Activated CD4-positive, alpha-beta T cell treated with anti-CD3 and anti-CD28 coated beads for 4 hours (primary cell): ENCODE measurements around the gene GPRC5A.

Source experiments
- DNase-seq, 2 donors: peaks; one replicate each; pipeline ENCODE4 v3.0.0-alpha.2; 2020

Gene GPRC5A

DNA sequence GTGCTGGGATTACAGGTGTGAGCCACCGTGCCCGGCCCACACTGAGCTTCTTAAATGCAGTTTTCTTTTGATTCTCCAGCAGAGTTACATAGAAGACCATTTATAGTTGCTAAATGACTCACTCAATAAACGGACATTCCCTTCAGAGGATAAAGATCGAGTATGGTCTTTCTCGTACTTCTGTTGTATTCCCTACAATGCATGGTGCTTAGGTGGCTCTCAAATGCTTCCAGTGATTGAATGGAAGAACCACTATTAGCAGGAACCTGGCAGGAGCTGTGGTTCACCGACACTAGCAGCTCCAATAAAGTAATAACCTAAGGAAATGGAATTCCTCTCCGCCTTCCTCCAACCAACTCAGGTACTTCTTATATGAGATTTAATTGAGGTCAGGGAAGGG is 3.9 kb upstream of the GPRC5A start:
- DNase-seq = no peak

GRCh38 chr12:12889701-12890100 is 1.7 kb upstream of the GPRC5A start:
- DNase-seq = no peak

DNA sequence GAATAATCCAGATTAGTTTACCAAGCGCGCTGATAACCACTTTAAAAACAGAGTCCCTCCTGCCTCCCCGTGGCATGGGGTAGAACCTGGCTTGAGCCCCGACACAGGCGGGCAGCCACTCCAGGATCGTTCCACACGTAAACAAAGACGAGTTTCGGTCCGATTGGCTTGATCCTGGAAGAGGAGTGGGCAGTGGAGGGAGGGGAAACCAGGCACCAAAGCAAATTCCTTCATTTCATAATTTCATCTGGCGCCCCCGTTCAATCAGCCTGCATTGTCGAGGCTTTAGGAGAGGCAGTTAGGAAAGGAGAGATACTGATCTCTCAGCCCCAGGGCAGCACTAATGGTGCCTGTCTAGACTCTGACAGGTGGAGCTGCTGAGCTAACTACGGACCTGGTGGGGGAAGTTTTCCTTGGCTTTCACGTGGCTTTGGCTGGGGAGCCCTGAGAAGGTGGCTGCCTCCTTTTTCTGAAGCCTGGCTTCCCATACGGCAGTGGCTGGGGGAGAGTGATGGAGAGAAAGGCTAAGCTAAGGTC is 751 bp upstream of the GPRC5A start:
- DNase-seq = peak in 1 of 2 donors; percentile 25

DNA sequence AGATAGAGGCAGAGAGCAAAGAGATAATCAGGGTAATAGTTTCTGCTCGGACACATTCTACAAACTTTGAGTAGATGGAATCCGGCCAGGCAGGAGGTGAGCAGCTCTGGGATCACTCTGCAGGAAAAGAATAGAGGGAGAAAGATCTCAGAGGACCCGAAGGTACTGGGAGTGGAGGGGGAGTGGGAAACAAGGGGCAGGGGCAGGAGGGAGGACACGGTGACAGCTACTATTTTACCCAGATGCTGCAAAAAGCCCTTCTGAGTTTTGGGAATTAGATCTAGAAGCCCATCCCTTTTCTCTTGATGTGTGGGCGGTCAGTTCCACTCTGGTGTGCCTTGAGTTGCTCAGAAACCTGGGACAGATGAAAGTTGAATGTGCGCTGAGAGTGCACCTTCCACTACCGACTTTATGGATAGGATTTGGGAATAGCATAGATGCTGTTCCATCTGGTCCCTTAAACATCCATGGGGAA is 556 bp downstream of the GPRC5A start:
- DNase-seq = no peak

GRCh38 chr12:12892681-12893141 is 1.3 kb downstream of the GPRC5A start:
- no peak for DNase-seq

DNA sequence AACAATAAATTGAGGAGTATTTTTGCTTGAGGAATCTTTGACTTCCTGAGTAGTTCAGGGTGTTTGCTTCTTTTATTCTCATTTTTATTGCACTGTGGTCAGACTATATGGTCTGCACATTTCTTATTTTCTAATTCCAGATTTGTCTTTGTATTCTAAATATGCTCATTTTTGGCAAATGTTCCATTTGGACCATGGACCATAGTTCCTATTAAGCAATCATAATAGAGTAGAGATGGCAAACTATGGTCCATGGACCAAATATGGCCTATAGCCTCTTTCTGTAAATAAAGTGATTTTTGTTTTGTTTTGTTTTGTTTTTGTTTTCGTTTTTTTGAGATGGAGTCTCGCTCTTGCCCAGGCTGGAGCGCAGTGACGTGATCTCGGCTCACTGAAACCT is 2.1 kb downstream of the GPRC5A start:
- DNase-seq = no peak

GRCh38 chr12:12896260-12896659 is 4.9 kb downstream of the GPRC5A start:
- no peak for DNase-seq

GRCh38 chr12:12897302-12897701 is 5.9 kb downstream of the GPRC5A start:
- no peak for DNase-seq

GRCh38 chr12:12898136-12898717 is 6.9 kb downstream of the GPRC5A start:
- no peak for DNase-seq

GRCh38 chr12:12898911-12899511 is 7.6 kb downstream of the GPRC5A start:
- DNase-seq = no peak

GRCh38 chr12:12899530-12900380 is 8.4 kb downstream of the GPRC5A start:
- DNase-seq = no peak

- no peak for DNase-seq
These were observed 9.4 kb downstream of the GPRC5A start for GRCh38 chr12:12900786-12901157.

DNA sequence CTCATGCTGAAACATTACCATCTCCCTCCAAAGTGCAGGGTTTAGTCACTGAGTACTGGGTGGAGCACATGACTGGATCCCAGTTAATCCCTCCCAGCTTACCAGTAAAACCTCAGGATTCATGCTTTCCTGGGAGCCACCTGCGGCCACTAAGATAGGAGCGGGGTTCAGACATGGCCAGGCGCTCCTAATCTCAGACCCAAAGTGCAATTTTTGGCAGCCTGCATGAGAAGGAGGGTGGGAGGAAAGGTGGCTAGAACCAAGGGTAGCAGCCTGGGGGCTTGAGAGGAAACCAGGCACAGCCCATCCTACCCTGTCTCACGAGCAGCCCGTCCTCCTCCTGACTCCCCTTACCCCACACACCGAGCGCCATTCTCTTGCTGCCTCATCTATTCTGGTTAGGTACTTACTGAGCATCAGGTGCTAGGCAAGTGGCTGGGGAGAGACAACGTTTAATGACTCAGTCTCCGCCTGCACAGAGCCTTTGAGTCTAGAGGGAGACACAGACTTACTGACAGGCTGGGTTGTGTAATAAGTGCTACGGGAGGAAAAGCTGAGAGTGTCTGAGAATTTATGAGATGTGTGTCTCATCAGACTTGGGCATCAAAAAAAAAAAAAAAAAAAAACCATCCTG is 9.9 kb downstream of the GPRC5A start:
- no peak for DNase-seq

GRCh38 chr12:12902036-12902435 is 10.7 kb downstream of the GPRC5A start:
- no peak for DNase-seq

- DNase-seq = no peak
These were observed 12.6 kb downstream of the GPRC5A start for GRCh38 chr12:12903642-12904609.

DNA sequence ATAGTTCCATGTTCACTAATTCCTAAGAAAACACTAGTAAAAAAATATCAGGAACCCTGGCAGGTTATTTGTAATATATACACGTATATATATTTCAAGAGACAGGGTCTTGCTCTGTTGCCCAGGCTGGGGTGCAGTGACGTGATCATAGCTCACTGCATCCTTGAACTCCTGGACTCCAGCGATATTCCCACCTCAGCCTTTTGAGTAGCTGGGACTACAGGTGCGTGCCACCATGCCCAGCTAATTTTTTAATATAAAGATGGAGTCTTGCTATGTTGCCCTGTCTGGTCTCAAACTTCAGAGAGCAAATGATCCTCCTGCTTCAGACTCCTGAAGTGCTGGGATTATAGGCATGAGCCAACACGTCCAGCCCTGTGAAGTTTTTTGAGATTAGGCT is 16.2 kb downstream of the GPRC5A start:
- DNase-seq = no peak

DNA sequence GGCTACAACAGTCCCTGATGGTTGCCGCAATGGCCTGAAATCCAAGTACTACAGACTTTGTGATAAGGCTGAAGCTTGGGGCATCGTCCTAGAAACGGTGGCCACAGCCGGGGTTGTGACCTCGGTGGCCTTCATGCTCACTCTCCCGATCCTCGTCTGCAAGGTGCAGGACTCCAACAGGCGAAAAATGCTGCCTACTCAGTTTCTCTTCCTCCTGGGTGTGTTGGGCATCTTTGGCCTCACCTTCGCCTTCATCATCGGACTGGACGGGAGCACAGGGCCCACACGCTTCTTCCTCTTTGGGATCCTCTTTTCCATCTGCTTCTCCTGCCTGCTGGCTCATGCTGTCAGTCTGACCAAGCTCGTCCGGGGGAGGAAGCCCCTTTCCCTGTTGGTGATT is 16.9 kb downstream of the GPRC5A start:
- DNase-seq = no peak

DNA sequence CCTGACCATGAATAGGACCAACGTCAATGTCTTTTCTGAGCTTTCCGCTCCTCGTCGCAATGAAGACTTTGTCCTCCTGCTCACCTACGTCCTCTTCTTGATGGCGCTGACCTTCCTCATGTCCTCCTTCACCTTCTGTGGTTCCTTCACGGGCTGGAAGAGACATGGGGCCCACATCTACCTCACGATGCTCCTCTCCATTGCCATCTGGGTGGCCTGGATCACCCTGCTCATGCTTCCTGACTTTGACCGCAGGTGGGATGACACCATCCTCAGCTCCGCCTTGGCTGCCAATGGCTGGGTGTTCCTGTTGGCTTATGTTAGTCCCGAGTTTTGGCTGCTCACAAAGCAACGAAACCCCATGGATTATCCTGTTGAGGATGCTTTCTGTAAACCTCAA is 17.3 kb downstream of the GPRC5A start:
- DNase-seq = no peak

DNA sequence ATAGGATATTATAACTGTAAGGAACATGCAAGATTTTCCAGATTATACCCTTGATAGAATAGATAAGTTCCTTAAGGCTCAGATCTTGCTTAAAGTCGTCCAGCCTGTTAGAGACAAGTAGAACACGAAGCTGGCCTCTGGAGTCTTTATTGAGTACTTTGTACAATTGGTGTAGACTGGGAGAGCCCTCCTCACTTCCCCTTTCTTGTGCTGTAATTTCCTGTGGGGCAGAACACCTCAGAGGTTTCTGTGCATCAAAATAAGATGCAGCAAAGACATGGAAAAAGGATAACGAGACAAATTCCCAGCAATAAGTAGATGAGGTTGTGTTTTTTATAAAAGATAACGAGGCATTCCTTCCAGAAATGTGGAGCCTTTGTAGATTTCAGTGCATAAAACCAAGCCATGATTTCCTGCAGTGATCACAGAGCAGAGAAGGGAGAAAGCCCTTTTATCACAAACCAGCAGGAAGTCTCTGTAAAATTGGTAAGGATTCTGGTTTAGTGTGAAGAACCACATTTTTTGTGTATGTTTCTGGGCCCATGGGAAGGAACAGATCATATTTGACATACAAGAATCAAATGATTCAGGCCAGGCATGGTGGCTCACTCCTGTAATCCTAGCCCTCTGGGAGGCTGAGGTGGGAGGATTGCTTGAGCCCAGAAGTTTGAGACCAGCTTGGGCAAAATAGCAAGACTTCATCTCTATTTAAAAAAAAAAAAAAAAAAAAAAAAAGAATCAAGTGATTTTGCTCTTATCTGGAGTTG is 18.0 kb downstream of the GPRC5A start:
- no peak for DNase-seq

DNA sequence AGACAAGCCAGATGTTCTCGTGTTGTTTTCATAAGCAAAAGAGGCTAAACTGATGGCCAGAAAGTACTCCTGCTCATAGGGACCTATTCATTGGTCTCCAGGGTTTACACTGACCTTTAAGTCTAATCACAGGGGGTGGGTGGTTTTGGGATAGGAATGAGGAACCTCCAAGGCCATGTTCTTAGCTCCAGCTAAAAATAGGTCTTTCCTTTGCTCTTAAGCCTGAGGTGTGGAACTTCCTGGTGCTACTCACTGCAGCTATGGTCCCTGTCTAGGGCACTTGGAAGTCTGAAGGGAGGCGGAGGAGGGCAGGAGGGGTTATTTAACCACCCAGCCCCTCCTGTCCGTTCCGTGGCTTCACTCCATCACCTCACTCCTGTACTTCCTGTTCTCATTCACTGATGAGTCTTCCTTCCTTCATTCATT is 18.6 kb downstream of the GPRC5A start:
- no peak for DNase-seq

DNA sequence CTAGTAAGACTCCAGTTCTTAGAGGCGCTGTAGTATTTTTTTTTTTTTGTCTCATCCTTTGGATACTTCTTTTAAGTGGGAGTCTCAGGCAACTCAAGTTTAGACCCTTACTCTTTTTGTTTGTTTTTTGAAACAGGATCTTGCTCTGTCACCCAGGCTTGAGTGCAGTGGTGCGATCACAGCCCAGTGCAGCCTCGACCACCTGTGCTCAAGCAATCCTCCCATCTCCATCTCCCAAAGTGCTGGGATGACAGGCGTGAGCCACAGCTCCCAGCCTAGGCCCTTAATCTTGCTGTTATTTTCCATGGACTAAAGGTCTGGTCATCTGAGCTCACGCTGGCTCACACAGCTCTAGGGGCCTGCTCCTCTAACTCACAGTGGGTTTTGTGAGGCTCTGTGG is 21.3 kb downstream of the GPRC5A start:
- DNase-seq = no peak
